Stimulated activated CD4-positive, alpha-beta T cell treated with anti-CD3 and anti-CD28 coated beads, TNF-alpha, amount 100 ng/mL, for 1 hour (primary cell): ENCODE results near the gene SH2D7.

Experiments used
- DNase-seq, 3 donors: peaks; one replicate each; pipeline ENCODE4 v3.0.0-alpha.2; 2020; ENCODE audit warnings: low read depth in 3 of 3, low spot score in 1 of 3

Gene SH2D7

DNA sequence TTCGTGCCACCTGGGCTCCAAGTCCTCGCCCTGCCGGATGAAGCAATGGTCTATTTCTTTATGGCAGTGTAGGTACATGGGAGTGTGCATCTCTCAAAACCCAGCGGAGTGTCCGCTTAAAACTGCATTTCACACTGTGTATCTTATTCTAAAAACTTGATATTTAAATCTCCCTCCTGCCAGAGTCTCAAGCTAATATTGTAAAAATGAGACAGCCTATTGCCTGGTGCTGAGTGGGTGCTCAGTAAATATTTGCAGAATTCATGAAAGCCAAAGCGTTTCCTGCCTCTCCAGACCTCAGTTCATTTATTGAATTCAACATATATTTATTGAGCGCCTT, 14.5 kb upstream of the SH2D7 start:
- DNase-seq = no peak

DNA sequence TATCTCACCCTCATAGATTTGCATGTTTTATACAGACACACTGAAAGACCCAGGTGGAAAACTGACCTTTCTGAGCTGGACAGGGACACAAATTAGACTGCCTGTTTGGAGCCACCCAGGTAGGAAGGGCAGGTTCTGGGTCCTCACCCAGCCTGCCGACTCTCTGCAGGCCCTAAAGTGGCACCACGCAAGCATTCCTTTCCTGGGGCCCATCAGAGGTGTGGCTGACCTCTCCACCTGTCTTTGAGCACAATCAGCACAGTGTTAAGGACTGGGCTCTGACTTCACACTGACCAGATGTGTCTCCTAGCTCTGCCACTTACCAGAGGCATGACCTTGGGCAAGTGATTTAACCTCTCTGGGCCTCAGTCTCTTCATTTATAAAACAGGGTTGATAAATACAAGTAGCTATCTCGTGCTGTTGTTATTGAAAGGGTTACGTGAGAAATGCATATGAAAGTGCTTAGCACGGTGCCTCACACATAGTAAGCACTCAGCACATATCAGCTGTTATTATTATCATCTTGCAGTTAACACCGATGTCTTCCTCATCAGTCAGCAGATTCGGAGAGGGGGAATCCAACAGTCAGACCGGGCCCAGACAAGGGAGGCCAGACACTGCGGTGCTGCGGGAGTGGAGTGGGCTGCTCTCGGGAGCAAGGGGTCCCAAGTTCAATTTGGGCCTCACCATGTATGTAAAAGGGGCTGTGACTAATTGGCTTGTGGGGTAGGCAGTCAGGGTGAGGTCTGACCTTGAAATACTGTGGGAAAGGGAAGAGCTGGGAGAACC, 12.9 kb upstream of the SH2D7 start:
- DNase-seq = no peak

DNA sequence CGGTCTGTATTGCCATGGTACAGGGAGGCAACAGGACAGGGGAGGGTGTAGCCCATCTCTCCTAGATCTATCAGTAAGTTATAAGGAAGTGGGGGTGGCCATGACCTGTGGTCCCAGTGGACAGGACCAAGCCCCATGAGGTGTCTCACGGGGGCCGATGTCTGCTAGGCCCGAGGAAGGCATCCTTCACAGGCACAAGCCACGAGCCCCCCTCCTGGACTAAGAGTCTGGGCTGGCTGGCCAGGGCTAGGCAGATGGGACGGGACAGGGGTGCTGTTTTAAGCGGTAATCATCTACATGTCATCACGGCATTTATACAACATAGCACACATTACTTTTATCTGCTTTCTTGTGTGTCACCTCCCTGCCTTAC, 12.3 kb upstream of the SH2D7 start:
- no peak for DNase-seq

DNA sequence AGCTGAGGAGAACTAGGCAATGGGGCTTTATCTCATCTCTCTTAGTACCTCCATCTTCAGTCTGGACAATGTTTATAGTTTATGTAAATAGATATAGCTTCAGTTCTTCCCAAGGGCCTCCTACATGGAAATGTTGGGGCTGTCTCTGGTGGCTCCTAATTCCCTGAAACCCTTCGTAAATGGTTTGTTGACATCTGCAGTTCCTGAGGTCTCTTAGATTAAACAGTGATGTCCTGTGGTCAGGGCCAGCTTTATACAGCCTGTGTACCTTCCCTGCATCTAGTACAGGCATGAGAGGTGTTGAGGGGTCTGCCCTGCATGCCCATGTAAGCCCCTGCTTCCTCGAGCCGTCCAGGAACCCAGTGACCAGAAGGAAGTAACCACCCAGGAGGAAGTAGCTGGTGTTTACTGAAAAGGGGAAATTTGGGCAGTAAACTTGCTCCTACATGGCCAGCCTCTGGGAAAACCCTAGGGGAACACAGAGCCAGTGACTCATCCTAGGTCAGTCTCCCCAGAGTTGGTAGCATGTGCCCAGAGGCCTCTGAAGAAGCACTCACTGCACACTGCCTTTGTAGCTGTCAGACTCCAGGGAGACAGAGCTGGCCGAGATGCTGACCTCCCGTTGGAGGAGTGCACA, 10.1 kb upstream of the SH2D7 start:
- no peak for DNase-seq

DNA sequence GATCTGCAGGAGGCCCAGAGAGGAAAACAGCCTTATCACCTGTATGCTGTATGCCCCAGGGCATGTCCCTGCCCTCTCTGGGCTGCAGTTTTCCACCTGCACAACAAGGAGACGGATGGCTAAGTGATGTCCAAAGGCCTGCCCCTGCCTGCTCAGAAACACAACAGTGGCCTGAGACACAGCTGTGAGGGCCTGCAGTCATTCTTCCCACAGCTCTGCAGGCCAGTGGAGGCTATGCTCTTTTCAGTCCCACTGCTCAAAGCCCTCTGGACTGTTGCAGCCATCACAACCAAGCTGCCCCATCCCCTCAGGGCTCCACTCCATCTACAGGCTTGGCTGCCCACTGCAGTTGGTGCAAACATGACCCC, 9.6 kb upstream of the SH2D7 start:
- DNase-seq = no peak

DNA sequence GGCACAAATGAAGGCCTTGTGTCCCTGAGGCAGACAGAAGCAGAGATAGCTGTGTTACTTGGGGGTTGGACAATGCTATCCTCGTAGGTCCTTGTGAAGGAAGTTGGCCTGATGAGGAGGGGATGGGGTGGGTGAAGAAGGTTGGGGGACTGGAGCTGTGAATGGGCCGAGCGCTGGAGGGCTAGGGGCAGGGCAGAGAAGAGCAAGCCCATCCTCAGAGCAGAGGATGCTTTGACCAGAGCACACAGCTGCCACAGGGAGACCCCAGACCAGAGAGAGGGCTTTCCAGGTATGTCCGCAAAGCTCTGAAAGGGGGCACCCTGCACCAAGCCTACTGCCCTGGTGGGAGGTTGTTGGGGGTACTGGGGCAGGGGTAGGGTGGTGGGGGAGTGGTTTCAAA, 9.2 kb upstream of the SH2D7 start:
- no peak for DNase-seq

DNA sequence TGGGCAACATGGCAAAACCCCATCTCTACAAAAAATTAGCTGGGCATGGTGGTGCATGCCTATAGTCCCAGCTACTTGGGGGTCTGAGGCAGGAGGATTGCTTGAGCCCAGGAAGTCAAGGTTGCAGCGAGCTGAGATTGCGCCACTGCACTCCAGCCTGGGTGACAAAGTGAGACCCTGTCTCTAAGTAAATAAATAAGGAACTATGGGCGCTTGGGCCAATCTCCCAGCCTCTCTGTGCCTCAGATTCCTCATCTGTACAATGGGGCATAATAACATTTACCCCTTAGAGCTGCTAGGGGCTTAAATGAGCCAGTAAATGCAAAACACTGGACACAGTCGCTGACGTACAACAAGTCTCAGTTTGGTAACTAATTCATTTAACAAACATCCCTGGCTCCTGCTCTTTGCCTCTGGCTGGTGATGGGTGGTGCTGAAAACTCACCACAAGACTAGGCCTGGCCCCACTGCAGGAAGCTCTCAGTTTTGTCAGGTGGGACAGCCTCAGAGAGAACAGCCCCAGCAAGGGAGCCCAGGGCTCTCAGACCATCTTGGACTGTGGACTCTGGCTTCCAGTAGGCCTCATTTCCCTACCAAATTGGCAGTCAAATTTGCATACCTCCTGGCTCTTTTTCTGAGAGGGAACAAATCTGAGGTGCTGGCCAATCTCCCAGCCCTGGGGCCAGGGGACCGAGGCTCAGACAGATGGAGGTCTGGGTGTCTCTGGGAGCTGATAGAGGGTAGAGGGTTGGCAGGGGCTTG, 8.5 kb upstream of the SH2D7 start:
- DNase-seq = no peak

DNA sequence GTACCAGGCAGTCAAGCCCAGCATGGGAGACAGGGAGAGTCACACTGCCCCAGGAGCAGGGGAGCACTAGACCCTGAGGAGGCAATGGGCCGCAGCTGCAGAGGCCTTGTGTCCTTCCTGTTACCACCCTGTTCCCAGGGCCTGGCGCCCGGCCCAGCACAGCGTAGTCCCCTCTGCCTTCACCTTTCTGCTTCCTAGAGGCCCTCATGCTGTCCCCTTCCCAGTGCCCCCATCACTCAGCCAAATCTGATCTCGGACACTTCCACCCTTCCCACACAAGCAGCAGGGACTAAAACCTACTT, 8.0 kb upstream of the SH2D7 start:
- no peak for DNase-seq

DNA sequence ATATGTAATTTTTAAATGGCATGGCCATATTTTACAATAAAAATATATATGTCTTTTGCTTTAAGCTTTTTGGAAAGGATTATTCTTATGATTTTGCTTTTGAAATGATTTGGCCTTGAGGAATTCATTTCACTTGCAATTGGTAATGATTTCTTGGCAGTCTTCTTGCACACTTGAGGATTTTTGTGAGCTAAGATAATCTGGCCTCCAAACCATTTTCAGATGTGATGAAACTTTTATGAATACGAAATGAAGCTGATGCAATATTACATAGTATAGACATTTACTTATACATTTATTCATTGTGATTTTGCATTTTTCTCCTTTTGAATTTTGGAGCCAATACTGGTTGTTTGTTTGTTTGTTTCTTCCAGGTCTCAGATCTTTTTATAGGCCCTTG, 6.4 kb upstream of the SH2D7 start:
- no peak for DNase-seq

DNA sequence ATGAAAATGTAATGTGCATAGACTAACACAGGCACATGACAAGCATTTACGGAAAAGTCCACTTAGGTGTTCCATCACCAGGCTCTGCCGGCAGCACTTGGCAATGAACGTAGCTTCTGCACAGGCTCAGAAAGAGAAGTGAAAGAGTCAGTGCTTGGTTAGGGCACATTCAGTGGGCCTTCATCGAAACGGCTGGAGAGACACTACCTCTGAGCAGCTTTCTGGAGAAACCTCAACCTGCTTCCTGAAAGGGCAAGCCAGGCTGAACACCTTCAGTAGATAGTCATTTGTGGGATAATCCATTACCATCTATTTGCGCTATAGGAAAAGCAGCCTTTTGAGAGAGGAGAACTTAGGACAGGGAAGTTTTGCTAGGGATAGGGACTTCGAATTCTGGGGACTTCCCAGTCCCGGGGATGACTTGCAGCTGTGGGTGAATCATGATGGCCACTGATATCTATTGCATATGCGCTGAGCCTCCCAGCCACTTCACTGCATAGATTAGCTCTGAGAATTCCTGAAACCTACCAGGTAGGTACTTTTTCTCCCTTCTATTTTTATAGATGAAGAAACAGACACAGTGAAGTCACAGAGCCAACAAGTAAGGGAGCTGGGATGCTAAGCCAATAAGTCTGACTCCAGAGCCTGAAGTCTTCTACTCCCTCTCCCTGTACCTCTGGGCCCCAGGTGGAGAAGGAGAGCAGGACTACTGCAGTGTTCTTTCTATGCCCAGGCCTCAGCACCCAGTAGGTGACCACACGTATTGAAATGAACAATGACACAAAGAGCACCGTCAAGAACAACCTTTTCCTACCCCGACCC, 4.2 kb upstream of the SH2D7 start:
- no peak for DNase-seq

DNA sequence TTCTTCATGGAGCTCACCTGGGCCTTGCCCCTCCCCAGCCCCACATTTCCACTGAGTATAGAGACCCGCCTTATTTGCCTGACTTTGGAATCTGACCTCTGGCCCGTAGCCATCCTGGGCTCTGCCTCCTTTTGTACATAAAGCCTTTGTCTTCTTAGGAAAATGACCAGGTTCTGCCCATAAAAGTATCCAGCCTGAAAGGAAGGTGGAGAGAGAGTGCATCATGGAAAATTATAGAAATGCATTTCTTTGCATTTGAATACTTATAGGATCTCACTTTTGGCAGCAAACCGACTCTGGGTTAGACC, 3.6 kb upstream of the SH2D7 start:
- DNase-seq = no peak

DNA sequence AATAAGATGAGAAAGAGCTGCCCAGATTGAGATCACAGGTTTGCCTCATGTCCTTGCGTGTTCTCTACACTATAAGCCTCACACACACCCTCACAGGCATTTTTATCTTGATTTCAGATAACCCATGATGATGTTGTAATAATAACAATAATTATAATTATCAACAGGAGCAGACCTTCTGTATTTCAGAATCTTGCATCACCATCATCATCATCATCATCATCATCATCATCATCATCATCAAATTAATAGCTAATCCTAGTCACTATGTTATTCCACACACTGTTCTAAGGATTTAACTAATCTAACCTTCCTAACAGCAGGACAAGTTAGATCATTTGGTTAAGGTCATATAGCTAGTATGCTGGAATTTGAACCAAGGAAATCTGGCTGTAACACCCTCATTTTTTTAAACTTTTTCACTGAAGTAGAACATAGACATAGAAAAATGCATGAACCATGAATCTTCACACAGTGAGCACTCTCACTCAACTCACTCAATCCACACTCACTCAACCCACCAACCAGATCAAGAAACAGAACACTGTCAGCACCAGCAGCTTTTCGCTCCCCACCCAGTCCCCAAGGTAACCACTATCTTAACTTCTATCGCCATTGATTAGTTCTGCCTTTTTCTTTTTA, 1.8 kb upstream of the SH2D7 start:
- DNase-seq = no peak

DNA sequence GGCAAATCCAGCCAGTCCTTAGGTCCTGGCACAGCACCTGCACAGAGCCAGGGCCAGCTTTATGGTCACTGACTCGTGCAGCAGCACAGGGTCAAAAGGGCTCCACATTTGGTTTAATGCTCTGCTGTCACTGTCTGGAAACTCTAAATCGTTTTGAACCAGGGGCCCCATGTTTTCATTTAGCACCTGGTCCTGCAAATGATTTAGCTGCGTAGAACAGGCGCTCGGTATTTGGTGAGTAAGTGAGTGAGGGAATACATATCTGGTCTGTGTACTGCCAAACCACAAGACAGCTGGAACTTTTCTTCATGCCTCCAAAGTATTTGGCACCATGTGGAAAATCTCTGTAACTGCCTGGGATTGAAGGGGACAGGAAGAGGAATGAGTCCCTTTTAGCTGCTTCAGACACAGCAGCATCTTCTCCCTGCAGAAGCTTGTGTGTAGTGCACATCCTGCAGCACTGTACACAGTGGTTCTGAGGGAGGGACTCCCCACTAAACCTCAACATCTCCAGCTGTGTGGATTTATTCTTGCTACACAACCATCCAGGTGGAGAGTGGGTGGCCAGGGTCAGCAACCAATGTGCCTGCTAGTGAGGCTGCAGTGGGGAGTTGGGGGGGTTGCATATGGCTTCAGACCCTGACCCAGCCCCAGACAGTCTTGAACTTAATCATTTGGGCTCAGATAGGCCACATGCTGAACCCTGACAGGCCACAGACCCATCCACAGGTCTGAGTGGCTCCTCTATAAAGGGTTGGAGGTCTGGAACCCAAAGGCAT, 1.1 kb downstream of the SH2D7 start:
- no peak for DNase-seq

DNA sequence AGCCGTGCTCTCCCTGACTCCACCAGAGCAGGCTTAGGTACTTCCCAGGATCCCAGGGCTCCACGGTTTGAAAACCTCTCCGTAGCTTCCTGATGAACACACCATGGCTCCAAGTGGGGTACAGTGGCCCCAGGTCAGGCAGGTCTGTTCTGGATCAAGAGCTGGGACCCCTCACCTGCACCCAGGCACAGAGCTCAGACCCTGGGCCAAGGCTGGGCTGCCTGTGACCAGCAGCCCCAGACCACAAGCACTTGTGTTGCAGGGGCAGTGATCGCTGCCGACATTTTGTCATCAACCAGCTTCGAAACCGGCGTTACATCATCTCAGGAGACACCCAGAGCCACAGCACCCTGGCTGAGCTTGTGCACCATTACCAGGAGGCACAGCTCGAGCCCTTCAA, 5.3 kb downstream of the SH2D7 start:
- DNase-seq = no peak

DNA sequence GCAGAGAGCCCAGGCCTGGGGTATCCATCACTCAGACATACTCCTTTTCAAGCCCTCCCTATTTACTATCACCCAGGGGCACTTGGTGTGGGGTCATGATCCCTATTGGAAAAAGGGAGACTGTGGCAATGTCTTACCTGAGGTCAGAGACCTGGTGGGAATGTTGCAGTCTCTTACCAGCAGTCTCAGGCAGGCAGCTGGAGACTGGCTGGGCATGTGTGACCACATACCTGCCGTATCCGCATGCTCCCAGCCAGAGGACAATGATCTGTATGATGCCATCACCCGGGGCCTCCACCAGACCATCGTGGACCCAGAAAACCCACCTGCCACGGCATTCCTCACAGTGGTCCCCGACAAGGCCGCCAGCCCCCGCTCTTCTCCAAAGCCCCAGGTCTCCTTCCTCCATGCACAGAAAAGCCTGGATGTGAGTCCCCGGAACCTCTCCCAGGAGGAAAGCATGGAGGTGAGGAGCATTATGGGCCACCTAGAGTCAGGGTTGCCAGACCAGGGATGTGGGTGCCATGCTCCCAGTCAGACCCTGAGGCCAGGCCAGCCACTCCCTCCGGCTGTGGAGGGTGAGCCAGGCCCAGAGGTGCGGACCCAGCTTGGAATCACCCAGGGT, 5.9 kb downstream of the SH2D7 start:
- DNase-seq = no peak

DNA sequence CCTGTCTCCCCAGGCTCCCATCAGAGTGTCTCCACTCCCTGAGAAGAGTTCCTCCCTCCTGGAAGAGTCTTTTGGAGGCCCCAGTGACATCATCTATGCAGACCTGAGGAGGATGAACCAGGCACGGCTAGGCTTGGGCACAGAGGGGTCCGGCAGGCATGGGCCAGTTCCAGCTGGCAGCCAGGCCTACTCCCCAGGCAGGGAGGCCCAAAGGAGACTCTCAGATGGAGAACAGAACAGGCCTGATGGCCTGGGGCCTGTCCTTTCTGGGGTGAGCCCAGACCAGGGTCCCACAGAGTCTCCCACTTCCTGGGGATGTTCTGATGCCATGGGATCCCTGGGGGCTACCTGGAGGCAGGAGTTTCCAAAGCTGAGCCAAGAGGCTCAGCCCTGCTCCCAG, 8.5 kb downstream of the SH2D7 start:
- DNase-seq = no peak

DNA sequence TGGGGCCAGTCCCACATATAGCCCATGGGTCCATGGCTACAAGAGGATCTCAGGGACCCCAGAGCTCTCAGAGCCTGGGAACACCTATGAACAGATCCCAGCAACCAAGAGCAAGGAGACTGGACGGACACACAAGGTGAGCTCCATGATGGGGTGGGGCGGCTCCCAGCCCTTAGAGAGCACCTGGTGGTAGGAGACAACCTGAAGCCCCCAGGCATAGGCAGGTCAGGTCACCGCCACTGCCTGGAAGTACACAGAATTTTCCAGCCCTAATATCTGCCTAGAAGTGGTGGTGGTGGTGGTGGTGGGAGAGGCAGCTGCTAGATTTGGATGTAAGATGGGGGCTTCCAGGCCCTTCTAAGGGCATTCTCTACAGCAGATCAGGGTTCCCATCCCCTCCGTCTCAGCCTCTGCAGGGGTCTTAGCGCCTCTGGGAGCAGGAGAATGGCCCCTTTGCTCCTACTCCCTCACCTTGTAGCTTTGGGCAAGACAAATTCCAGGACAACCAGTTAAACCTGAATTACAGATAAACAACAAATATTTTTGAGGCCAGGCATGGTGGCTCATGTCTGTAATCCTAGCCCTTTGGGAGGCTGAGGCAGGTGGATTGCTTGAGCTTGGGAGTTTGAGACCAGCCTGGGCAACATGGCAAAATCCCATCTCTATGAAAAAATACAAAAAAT, 9.2 kb downstream of the SH2D7 start:
- DNase-seq = no peak

DNA sequence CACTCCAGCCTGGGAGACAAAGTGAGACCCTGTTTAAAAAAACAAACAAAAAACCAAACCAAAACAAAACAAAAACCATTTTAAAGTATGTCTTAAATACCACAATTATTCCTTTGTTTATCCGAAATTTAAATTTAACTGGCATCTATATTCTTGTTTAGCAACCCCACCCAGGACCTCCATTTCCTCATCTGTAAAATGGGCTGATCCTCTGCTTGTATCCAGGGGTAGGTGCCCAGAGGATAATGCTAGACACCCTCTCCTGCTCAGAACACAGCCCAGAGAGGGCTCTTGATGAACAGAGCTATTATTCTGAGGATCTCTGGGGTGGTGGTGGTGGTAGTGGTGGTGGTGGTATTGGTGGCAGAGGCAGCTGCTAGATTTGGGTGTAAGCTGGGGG, 9.8 kb downstream of the SH2D7 start:
- DNase-seq = no peak

DNA sequence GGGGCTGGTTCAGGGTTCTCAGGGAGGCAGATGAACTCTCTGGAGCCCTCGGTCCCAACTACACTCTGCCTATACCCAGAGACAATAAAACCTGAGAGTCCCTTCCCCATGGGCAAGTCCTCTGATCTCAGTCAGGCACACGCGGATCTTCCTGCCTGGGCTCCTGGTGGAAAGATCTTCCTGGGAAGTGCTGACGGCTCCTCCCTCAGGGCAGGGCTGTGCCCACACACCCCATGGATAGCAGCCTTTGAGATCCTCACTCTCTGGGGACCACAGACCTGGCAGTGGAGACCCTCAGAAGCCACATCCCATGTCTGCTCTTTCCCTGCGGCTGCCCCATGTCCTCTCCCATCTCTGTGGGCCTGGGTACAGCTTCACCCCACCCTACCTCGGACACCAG, 10.4 kb downstream of the SH2D7 start:
- no peak for DNase-seq
